ENCODE data around the gene IGFBP4. TPM values are rescaled to one million over a fixed set of nuclear protein-coding genes. Genes with fewer than 3 reads are reported as not detected.

IGFBP4 gene
- total and polyA plus RNA-seq, 2 of the 13 experiments (the other 11 are each of a cell fraction or from before 2014, with no cell fraction given) = 4.1 to 49.0 TPM

- no peak for TF ChIP-seq ZBTB7B (CRISPR knock-in tag; IDR thresholded peaks at IDR 0.05)
- no peak for TF ChIP-seq ISX (CRISPR knock-in tag; conservative IDR thresholded peaks at IDR 0.05)
- no peak for TF ChIP-seq CENPX (CRISPR knock-in tag; IDR thresholded peaks at IDR 0.05)
- TF ChIP-seq ZNF710 (CRISPR knock-in tag; IDR thresholded peaks at IDR 0.05; ENCODE audit: borderline replicate concordance) = no peak
- no peak for TF ChIP-seq ZNF33B (CRISPR knock-in tag; IDR thresholded peaks at IDR 0.05)
- TF ChIP-seq ZNF800 (CRISPR knock-in tag; IDR thresholded peaks at IDR 0.05) = no peak
- TF ChIP-seq LCORL (IDR thresholded peaks at IDR 0.05) = no peak
- TF ChIP-seq LCORL (CRISPR knock-in tag; IDR thresholded peaks at IDR 0.05) = no peak
- TF ChIP-seq ZNF513 (CRISPR knock-in tag; conservative IDR thresholded peaks at IDR 0.05) = no peak
- no peak for TF ChIP-seq GTF3A (CRISPR knock-in tag; conservative IDR thresholded peaks at IDR 0.05)
- peak; percentile 40 for TF ChIP-seq STAG1 (CRISPR knock-in tag; IDR thresholded peaks at IDR 0.05)
- TF ChIP-seq ZNF598 (CRISPR knock-in tag; IDR thresholded peaks at IDR 0.05; ENCODE audit: borderline replicate concordance) = no peak
- no peak for TF ChIP-seq HNRNPH1 (optimal IDR thresholded peaks at IDR 0.05; ENCODE audit: low read depth, low read length)
- 0 out of 2 replicates have a peak, but pooled peaks have one; percentile 39 for TF ChIP-seq SAP130 (CRISPR knock-in tag; IDR thresholded peaks at IDR 0.05; ENCODE audit: low read depth)
- TF ChIP-seq ZNF230 (CRISPR knock-in tag; IDR thresholded peaks at IDR 0.05) = no peak
- no peak for TF ChIP-seq ZNF749 (CRISPR knock-in tag; IDR thresholded peaks at IDR 0.05; ENCODE audit: borderline replicate concordance)
- no peak for TF ChIP-seq ZNF550 (CRISPR knock-in tag; IDR thresholded peaks at IDR 0.05; ENCODE audit: borderline replicate concordance)
- no peak for TF ChIP-seq ZSCAN30 (CRISPR knock-in tag; IDR thresholded peaks at IDR 0.05)
- TF ChIP-seq GPN1 (CRISPR knock-in tag; IDR thresholded peaks at IDR 0.05; ENCODE audit: borderline replicate concordance) = no peak
- no peak for TF ChIP-seq POGK (CRISPR knock-in tag; conservative IDR thresholded peaks at IDR 0.05)
- TF ChIP-seq KLF15 (CRISPR knock-in tag; IDR thresholded peaks at IDR 0.05; ENCODE audit: borderline replicate concordance) = no peak
- no peak for TF ChIP-seq NFYC (CRISPR knock-in tag; IDR thresholded peaks at IDR 0.05)
- no peak for TF ChIP-seq ZNF564 (CRISPR knock-in tag; IDR thresholded peaks at IDR 0.05)
- no peak for TF ChIP-seq SYNCRIP (IDR thresholded peaks at IDR 0.05; ENCODE audit: insufficient read depth, low read depth, low read length)
- TF ChIP-seq ZNF34 (CRISPR knock-in tag; IDR thresholded peaks at IDR 0.05; ENCODE audit: borderline replicate concordance) = no peak
- TF ChIP-seq GTF2F1 (IDR thresholded peaks at IDR 0.05; ENCODE audit: low read length) = no peak
Measured at GRCh38 chr17:40450175-40450574, 6.9 kb downstream of the IGFBP4 start (continued).

All from HepG2 (cell line).